ENCODE data around the gene ATP2A3.

DNA sequence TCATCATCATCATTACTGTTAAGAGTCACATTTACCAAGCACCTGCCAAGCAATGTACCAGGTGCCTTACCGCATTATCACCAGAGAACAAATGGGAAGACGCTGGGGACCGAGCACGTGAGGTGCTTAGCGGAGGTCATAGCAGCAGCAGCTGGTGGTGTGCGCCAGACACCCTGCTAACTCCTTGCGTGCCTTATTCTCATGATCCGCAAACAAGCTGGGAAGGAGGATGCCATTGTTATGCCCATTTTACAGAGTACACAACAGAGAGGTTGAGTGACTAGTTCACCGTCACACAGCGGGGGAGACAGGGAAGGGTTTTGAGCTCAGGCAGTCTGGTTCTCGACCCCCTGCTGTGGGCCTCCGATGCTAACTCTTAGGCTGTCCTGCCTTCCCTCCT, 7.3 kb downstream of the ATP2A3 start:
- TF ChIP-seq, protein P1, sequence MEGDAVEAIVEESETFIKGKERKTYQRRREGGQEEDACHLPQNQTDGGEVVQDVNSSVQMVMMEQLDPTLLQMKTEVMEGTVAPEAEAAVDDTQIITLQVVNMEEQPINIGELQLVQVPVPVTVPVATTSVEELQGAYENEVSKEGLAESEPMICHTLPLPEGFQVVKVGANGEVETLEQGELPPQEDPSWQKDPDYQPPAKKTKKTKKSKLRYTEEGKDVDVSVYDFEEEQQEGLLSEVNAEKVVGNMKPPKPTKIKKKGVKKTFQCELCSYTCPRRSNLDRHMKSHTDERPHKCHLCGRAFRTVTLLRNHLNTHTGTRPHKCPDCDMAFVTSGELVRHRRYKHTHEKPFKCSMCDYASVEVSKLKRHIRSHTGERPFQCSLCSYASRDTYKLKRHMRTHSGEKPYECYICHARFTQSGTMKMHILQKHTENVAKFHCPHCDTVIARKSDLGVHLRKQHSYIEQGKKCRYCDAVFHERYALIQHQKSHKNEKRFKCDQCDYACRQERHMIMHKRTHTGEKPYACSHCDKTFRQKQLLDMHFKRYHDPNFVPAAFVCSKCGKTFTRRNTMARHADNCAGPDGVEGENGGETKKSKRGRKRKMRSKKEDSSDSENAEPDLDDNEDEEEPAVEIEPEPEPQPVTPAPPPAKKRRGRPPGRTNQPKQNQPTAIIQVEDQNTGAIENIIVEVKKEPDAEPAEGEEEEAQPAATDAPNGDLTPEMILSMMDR (IDR thresholded peaks at IDR 0.05; ENCODE audit: insufficient read depth, low read length): no peak
- TF ChIP-seq POLR2AphosphoS5 (IDR thresholded peaks at IDR 0.05; ENCODE audit: low read depth) (no peak), SPI1 (IDR thresholded peaks at IDR 0.05; ENCODE audit: borderline replicate concordance, low read depth) (no peak), GABPA (IDR thresholded peaks at IDR 0.05; ENCODE audit: low read depth) (no peak)

All from HL-60 (cell line).